HepG2 (cell line): ENCODE data around the gene UPF3A. TPM values are rescaled to one million over a fixed set of nuclear protein-coding genes. Genes with fewer than 3 reads are reported as not detected.

Experiments used
- ATAC-seq: fragments of 200-7000 bp; cut with Tn5 transposase; 3 replicates; pipeline ENCODE4 v1.9.1; 2020; ENCODE audit warnings: mild to moderate bottlenecking, moderate library complexity
- BruUV-seq: library from RNA; stranded (reverse); fragments of 400-500 nt; replicated peaks from 2 replicates; lab custom pipeline; 2021; lab: Mats Ljungman, UMichigan
- CTCF ChIA-PET: fragments of 300-600 bp; formaldehyde crosslinking; extraction: SDS; loops from one replicate; lab custom pipeline; 2021; ENCODE audit warnings: low total read pairs, inconsistent platforms, low intra/inter-chr PET ratio; lab: Yijun Ruan, JAX
- POLR2A ChIA-PET: fragments of 350-600 bp; sonication (Branson Sonifier 250); formaldehyde crosslinking; loops from one replicate; lab custom pipeline; 2020; ENCODE audit warnings: antibody characterized with exemption, inconsistent platforms; lab: Yijun Ruan, JAX
- DNase-seq: peaks from one replicate; pipeline ENCODE4 v3.0.0-alpha.2; 2015; ENCODE audit warnings: low spot score
- FAIRE-seq: peaks from 3 replicates; lab custom pipeline; 2011; peaks lifted over from hg19 to GRCh38; lab: Jason Lieb, UNC
- H2AFZ ChIP-seq: one replicate; pipeline ENCODE4 v1.6.1; 2011; ENCODE audit warnings: low read length, inconsistent platforms
- H3K27ac ChIP-seq: fragments of 300-600 bp; 3 replicates; pipeline ENCODE4 v1.8.0; 2011; ENCODE audit warnings: mixed run types, mild to moderate bottlenecking, mixed read lengths, low read length, inconsistent platforms; ENCODE audit not compliant: insufficient read depth; ENCODE audit errors: extremely low read length
- H3K27me3 ChIP-seq, 2 experiments: fragments of 200-600 bp in 1 of 2; 2 replicates in 1 of 2; 3 replicates in 1 of 2; pipeline versions ENCODE4 v1.6.0 to v1.8.0; 2011; ENCODE audit warnings: low read length in 2 of 2, mild to moderate bottlenecking in 2 of 2, moderate library complexity in 2 of 2, inconsistent platforms in 1 of 2; ENCODE audit not compliant: insufficient read depth in 2 of 2, control insufficient read depth in 1 of 2
- H3K36me3 ChIP-seq, 2 experiments: fragments of 200-600 bp in 1 of 2; replicated peaks in 1 of 2; 2 replicates in 1 of 2; 3 replicates in 1 of 2; pipeline versions ENCODE4 v1.5.1 to v1.8.0; 2011; ENCODE audit warnings: low read length in 2 of 2, inconsistent platforms in 1 of 2; ENCODE audit not compliant: insufficient read depth in 2 of 2, control insufficient read depth in 1 of 2
- H3K4me1 ChIP-seq: 2 replicates; pipeline ENCODE4 v1.5.1; 2012; ENCODE audit warnings: low read length, inconsistent platforms; ENCODE audit not compliant: insufficient read depth
- H3K4me2 ChIP-seq: 2 replicates; pipeline ENCODE4 v1.6.0; 2011; ENCODE audit warnings: low read depth, low read length, inconsistent platforms
- H3K4me3 ChIP-seq, 3 experiments: fragments of 200-600 bp in 1 of 3; sonication (generic), shearing (Covaris generic) in 1 of 3; replicated peaks in 1 of 3; 2 replicates each; pipeline ENCODE4 v1.5.1; 2011 to 2016; ENCODE audit warnings: low read length in 3 of 3, inconsistent platforms in 2 of 3, low read depth in 2 of 3, mild to moderate bottlenecking in 2 of 3, control low read depth in 1 of 3, mixed read lengths in 1 of 3; ENCODE audit not compliant: insufficient read depth in 1 of 3
- H3K79me2 ChIP-seq: one replicate; pipeline ENCODE4 v1.6.1; 2011; ENCODE audit warnings: low read length, inconsistent platforms; ENCODE audit not compliant: insufficient read depth
- H3K9ac ChIP-seq: 2 replicates; pipeline ENCODE4 v1.6.0; 2011; ENCODE audit warnings: mild to moderate bottlenecking, low read depth, low read length, inconsistent platforms; ENCODE audit not compliant: insufficient read depth
- H3K9me3 ChIP-seq: 2 replicates; pipeline ENCODE4 v1.5.1; 2012; ENCODE audit warnings: mild to moderate bottlenecking, low read length
- H4K20me1 ChIP-seq: 2 replicates; pipeline ENCODE4 v1.6.0; 2011; ENCODE audit warnings: inconsistent platforms, mild to moderate bottlenecking, low read length, moderate library complexity; ENCODE audit not compliant: insufficient read depth
- CBFB ChIP-seq: sonication (generic); formaldehyde crosslinking; IDR thresholded peaks from 2 replicates; pipeline ENCODE4 v1.4.0; 2020; ENCODE audit warnings: missing genetic modification reagents
- DPF2 ChIP-seq: sonication (generic); formaldehyde crosslinking; IDR thresholded peaks from 2 replicates; pipeline ENCODE4 v1.4.0; 2020; ENCODE audit warnings: mild to moderate bottlenecking, low read depth, missing genetic modification reagents, borderline replicate concordance
- HES4 ChIP-seq: sonication (generic); formaldehyde crosslinking; IDR thresholded peaks from 2 replicates; pipeline ENCODE4 v1.9.0; 2021; ENCODE audit warnings: mild to moderate bottlenecking, missing genetic modification reagents, borderline replicate concordance
- HIVEP1 ChIP-seq: sonication (generic); formaldehyde crosslinking; IDR thresholded peaks from 2 replicates; pipeline ENCODE4 v1.4.0; 2020; ENCODE audit warnings: mild to moderate bottlenecking, missing genetic modification reagents
- HNRNPK ChIP-seq: fragments of 200-400 bp; formaldehyde crosslinking; IDR thresholded peaks from 2 replicates; pipeline ENCODE4 v1.6.1; 2018; ENCODE audit warnings: low read length, low read depth, moderate library complexity, mild to moderate bottlenecking; ENCODE audit not compliant: poor library complexity, severe bottlenecking
- JUN ChIP-seq: sonication (generic); formaldehyde crosslinking; IDR thresholded peaks from 2 replicates; pipeline ENCODE4 v1.4.0; 2020; ENCODE audit warnings: mild to moderate bottlenecking, missing genetic modification reagents
- MED8 ChIP-seq: sonication (generic); formaldehyde crosslinking; IDR thresholded peaks from 2 replicates; pipeline ENCODE4 v1.8.1; 2023; ENCODE audit warnings: mild to moderate bottlenecking, missing genetic modification reagents; ENCODE audit not compliant: insufficient replicate concordance
- POGK ChIP-seq: sonication (generic); formaldehyde crosslinking; conservative IDR thresholded peaks from 2 replicates; pipeline ENCODE4 v1.8.0; 2022; ENCODE audit warnings: mild to moderate bottlenecking, moderate library complexity, missing genetic modification reagents
- RELA ChIP-seq: sonication (generic); formaldehyde crosslinking; IDR thresholded peaks from 2 replicates; pipeline ENCODE4 v1.4.0; 2020; ENCODE audit warnings: missing genetic modification reagents
- ZBTB43 ChIP-seq: sonication (generic); formaldehyde crosslinking; conservative IDR thresholded peaks from 2 replicates; pipeline ENCODE4 v1.4.0; 2020; ENCODE audit warnings: missing genetic modification reagents
- ZNF317 ChIP-seq: sonication (generic); formaldehyde crosslinking; IDR thresholded peaks from 2 replicates; pipeline ENCODE4 v1.5.0; 2020; ENCODE audit warnings: mild to moderate bottlenecking, missing genetic modification reagents
- ZNF546 ChIP-seq: sonication (generic); formaldehyde crosslinking; conservative IDR thresholded peaks from 2 replicates; pipeline ENCODE4 v1.8.1; 2023; ENCODE audit warnings: mild to moderate bottlenecking, missing genetic modification reagents
- ZNF550 ChIP-seq: sonication (generic); formaldehyde crosslinking; IDR thresholded peaks from 2 replicates; pipeline ENCODE4 v1.4.0; 2020; ENCODE audit warnings: mild to moderate bottlenecking, missing genetic modification reagents, borderline replicate concordance
- ZNF816 ChIP-seq: sonication (generic); formaldehyde crosslinking; IDR thresholded peaks from 2 replicates; pipeline ENCODE4 v1.8.0; 2022; ENCODE audit warnings: missing genetic modification reagents, mild to moderate bottlenecking, borderline replicate concordance
- ZNF883 ChIP-seq: sonication (generic); formaldehyde crosslinking; IDR thresholded peaks from 2 replicates; pipeline ENCODE4 v1.5.1; 2020; ENCODE audit warnings: mild to moderate bottlenecking, missing genetic modification reagents; ENCODE audit errors: not compliant biosample characterization
- ZSCAN31 ChIP-seq: sonication (generic); formaldehyde crosslinking; IDR thresholded peaks from 2 replicates; pipeline ENCODE4 v1.5.0; 2020; ENCODE audit warnings: low read depth, mild to moderate bottlenecking, missing genetic modification reagents
- WGBS: methylation state at CpG from one replicate; pipeline ENCODE4 v1.1.6; 2017; ENCODE audit warnings: low lambda C conversion rate; 5-methylcytosine and 5-hydroxymethylcytosine counted together
- in situ Hi-C: cut with HindIII; loops from 2 replicates; pipeline ENCODE4 v1.10.0; 2017; ENCODE audit warnings: low pct_unique_long_range_greater_than_20kb; ENCODE audit not compliant: extremely low pct_ligation_motif_present
- intact Hi-C: fragments of 100-400 bp; cut with micrococcal nuclease; formaldehyde crosslinking; loops from one replicate; pipeline ENCODE4 v1.10.0; 2022; ENCODE audit not compliant: unreplicated experiment
- polyA plus RNA-seq, 8 experiments: library from polyadenylated mRNA; depleted of rRNA in 3 of 8; stranded (reverse) in 7 of 8; unstranded in 1 of 8; fragments of >200 nt; fragmentation: Illumina TruSeq in 4 of 8; extraction: Trizol in 4 of 8; gene quantifications; 2 replicates each; pipeline versions ENCODE4 v1.2.1 to v1.2.3, GENCODE V29; 2011 to 2016; ENCODE audit warnings: low read depth in 4 of 8, missing spikeins in 1 of 8, mixed read lengths in 1 of 8; ENCODE audit not compliant: insufficient read depth in 1 of 8
- total RNA-seq, 5 experiments: library from RNA; depleted of rRNA; stranded (reverse); fragments of >200 nt; fragmentation: Illumina TruSeq; extraction: Trizol; gene quantifications; 2 replicates each; pipeline ENCODE4 v1.2.3, GENCODE V29; 2016; ENCODE audit warnings: low read depth in 1 of 5
- TF ChIP-seq, protein P1 (sequence below): sonication (generic); formaldehyde crosslinking; IDR thresholded peaks from 2 replicates; pipeline ENCODE4 v1.4.0; 2020; ENCODE audit warnings: missing genetic modification reagents

Gene UPF3A
- total and polyA plus RNA-seq, 2 of the 13 experiments (the other 11 are each of a cell fraction or from before 2014, with no cell fraction given): 60.2 to 63.8 TPM

DNA sequence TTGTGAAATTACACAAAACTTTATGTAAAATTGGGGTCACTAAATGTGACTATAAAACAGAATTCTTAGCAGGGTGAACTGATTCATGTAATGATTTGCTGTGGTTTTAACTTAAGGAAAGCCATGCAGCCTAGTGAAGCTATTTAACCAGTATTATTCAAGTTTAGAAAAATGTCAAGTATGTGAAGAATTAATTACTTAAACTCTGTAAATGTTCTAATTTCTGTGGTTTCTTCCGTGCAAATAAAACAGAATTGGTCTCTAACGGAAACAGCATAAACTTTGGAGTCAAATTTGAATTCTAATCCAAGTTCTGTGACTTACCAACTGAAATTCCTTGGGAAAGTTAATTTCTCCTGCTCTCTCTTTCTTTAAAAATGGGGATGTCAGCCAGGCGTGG is 33.4 kb upstream of the UPF3A start:
- ChIA-PET CTCF (no interaction called here), POLR2A (interaction anchor here (1.3 kb wide), 1 partner anchor 34 kb away, joined by 4 read pairs; no protein-coding TSS in a partner anchor)
- Histone ChIP-seq H3K9ac (no peak overlapping the region), H3K27ac (no peak overlapping the region), H4K20me1 (no peaks in the 10 kb centered on the region), H3K9me3 (no peaks in the 10 kb centered on the region), H3K4me3 (no peak overlapping the region), H3K27me3 (no peaks in the 10 kb centered on the region), H3K36me3 (peaks cover 22 to 78% of the 10 kb centered on the region in 2 experiments), H3K4me1 (no peaks in the 10 kb centered on the region), H3K79me2 (no peaks in the 10 kb centered on the region), H3K4me2 (no peak overlapping the region), H2AFZ (no peak overlapping the region)
- DNase-seq: no peak
- TF ChIP-seq ZBTB43 (CRISPR knock-in tag): no peak
- no peak for TF ChIP-seq HIVEP1
- TF ChIP-seq ZNF816 (CRISPR knock-in tag): no peak
- TF ChIP-seq, protein P1, sequence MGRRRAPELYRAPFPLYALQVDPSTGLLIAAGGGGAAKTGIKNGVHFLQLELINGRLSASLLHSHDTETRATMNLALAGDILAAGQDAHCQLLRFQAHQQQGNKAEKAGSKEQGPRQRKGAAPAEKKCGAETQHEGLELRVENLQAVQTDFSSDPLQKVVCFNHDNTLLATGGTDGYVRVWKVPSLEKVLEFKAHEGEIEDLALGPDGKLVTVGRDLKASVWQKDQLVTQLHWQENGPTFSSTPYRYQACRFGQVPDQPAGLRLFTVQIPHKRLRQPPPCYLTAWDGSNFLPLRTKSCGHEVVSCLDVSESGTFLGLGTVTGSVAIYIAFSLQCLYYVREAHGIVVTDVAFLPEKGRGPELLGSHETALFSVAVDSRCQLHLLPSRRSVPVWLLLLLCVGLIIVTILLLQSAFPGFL (CRISPR knock-in tag): no peak
- no peak for TF ChIP-seq ZNF317
- TF ChIP-seq RELA (CRISPR knock-in tag): no peak
- no peak for TF ChIP-seq HES4 (CRISPR knock-in tag)
- no peak for TF ChIP-seq ZNF883 (CRISPR knock-in tag)
- TF ChIP-seq JUN (CRISPR knock-in tag): no peak
- TF ChIP-seq ZSCAN31 (CRISPR knock-in tag): no peak
- TF ChIP-seq CBFB (CRISPR knock-in tag): no peak
- no peak for TF ChIP-seq ZNF550 (CRISPR knock-in tag)
- TF ChIP-seq DPF2 (CRISPR knock-in tag): no peak
- TF ChIP-seq ZNF546 (CRISPR knock-in tag): no peak
- no peak for TF ChIP-seq MED8 (CRISPR knock-in tag)
- no peak for TF ChIP-seq POGK (CRISPR knock-in tag)
- no peak for TF ChIP-seq HNRNPK
- in situ Hi-C loops (no loop called here), intact Hi-C loops (no loop called here)
- BruUV-seq: no TSS peak
- 92% methylated on average over 3 of the region's 3 CpGs for WGBS
- FAIRE-seq: no peak
- no peak for ATAC-seq
